Fibroblast of gingiva (primary cell): Measurements from ENCODE around the gene CCER1.
"Not testable (repeated sequence)": the region's sequence is repeated elsewhere in the genome, so short reads cannot be mapped to it uniquely, and the experiment has no call there.

ENCODE experiments used
- DNase-seq: peaks from one replicate; pipeline ENCODE4 v3.0.0-alpha.2; 2011; ENCODE audit warnings: low read depth

The CCER1 gene, protein sequence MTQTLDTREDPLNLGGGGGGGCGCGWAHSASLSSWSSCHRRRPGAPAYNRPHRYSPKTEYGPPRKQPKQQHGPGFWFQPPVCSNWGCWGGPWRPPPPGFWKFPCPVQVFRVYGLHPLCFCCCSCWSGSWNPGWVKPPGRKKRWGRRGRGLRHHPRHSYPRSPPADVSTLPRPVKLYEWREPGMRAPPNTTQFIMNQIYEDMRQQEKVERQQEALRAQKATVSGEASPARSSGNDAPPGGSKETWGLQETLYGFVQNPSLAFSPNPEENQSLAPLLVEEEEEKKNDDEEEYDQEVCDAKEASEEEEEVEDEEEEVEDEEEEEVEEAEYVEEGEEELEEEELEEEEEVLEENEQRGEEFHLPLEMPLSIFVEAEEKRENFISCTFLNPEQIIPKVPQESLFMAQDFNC

DNA sequence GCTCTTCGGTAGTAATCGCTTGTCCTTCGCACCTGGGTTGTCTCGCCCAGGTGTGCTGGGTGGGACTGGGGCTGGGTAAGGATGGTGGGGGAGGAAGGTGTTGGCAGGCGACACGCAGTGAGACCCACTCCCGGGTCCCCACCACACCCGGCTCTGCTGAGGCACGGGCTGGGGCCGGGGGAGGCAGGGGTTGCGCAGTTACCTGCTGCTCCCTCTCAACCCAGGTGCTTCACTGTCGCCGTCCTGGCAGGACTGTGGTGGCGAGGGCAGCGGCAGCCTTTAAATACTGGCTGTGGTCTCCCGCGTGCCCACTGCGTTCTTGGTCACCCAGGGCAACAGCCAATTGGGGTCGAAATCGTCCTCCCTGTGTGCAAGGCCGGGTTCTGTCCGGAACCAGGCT is at the start of gene CCER1:
Gene CCER1, minus strand, starts transcription at position 256 of the 400 bp plus-strand sequence. CDS start 434 bp downstream, outside the sequence.
- no peak for DNase-seq

DNA sequence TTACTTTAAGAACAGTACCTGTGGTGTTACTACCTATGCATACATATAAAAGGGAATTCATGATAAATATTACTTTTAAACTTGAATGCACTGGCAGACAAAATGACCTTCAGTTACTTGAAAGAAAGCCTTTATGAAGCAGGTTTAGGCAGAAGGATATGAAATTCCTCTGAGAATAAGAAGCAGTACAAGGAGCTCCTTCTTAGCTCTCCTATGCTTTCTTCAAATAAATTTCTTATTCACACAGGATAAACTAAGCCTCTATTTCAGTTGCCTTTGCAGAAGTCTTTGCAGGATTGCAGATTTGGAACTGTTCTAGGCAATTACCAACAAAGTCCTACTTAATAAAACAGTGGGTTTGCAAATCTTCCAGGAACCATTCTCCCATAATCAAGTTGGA is 48.8 kb upstream of the CCER1 start:
- DNase-seq, result no peak

DNA sequence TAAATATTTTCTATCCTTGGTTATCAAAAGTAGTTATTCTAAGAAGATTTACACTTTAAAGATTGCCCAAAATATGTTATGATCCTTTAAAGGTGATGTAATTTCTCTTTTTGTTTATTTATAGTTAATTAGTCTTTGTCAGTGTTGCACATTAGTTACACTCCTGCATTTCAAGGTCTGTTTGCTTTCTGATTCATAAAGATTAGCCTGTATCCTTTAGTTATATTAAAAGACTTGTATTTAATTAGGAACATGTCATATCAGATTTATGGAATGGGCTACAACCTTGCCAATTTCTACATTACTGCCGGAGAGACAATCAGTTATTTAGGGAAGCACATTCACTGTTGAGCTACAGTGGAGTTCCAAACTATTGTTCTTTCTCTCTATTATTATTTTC is 46.3 kb upstream of the CCER1 start:
- no peak for DNase-seq

- DNase-seq, result no peak
Measured at GRCh38 chr12:90999966-91000365, 45.0 kb upstream of the CCER1 start.

- DNase-seq, result no peak
Measured at GRCh38 chr12:90999527-90999926, 44.6 kb upstream of the CCER1 start.

- DNase-seq, result no peak
Measured at GRCh38 chr12:90995010-90995409, 40.0 kb upstream of the CCER1 start.

GRCh38 chr12:90991952-90992465 is 37.0 kb upstream of the CCER1 start:
- no peak for DNase-seq

DNA sequence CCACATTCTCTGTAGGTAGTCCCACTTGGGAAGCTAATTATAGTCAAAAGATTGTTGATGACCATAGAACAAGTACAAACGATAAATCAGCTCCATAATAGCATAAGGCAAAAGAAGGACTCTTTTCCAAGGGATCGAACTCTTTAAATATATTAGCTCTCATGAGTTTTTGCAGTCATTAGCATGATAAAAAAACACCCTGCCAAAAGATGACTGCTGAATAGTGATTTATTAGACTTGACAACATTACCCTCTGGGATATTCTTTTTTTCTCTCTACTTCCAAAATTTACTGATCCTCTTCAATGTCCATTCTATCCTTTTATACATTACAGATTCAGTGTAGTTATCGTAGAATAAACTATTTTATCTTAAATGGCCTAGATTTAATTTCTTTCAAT is 35.6 kb upstream of the CCER1 start:
- no peak for DNase-seq

GRCh38 chr12:90989686-90990111 is 34.7 kb upstream of the CCER1 start:
- DNase-seq, result no peak

- no peak for DNase-seq
Measured at GRCh38 chr12:90987520-90987919, 32.5 kb upstream of the CCER1 start.

DNA sequence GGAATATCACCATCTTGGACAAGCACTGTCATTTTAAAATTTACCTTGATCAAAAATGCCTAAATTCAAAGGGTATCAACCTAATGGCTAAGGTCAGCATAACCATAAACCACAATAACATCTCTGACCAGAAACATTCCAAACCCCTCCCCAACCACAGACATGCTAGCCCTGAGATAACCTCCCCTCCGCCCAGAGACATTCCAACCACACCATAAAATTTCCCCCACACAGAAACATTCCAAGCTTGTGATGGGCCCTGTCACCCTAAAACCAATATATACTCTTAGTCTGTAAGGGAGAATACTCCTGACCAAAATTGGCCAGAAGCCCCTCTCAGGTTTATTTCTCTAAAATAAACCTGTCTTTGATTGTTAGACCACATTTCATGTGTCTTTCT is 32.1 kb upstream of the CCER1 start:
- no peak for DNase-seq

DNA sequence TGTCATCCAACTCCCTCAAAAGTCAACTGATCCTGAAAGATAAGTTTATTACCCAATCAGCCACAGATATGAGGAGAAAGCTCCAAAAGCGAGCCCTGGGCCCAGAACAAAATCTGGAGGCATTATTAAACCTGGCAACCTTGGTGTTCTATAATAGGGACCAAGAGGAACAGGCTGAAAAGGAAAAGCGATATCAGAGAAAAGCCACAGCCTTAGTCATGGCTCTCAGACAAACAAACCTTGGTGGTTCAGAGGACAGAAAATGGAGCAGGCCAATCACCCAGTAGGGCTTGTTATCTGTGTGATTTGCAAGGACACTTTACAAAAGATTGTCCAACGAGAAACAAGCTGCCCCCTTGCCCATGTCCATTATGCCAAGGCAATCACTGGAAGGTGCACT is 30.4 kb upstream of the CCER1 start:
- not testable (repeated sequence) for DNase-seq

GRCh38 chr12:90984114-90984513 is 29.1 kb upstream of the CCER1 start:
- no peak for DNase-seq

DNA sequence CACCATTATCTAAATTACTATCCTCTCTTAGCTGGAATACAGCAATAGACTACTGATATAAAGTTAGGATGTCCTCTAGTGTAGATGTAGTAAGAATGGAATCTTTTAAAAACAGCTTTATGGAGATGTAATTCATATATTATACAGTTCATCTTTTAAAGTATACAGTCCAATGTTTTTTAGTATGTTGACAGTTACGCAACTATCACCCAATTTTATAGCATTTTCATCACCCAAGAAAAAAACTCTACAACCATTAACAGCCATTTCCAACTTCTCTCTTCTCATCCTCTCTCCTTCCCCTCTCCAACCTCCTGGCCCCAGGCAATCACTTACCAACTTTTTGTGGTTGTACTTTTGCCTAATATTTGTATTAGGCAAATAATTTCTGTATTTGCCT is 27.2 kb upstream of the CCER1 start:
- DNase-seq, result no peak

DNA sequence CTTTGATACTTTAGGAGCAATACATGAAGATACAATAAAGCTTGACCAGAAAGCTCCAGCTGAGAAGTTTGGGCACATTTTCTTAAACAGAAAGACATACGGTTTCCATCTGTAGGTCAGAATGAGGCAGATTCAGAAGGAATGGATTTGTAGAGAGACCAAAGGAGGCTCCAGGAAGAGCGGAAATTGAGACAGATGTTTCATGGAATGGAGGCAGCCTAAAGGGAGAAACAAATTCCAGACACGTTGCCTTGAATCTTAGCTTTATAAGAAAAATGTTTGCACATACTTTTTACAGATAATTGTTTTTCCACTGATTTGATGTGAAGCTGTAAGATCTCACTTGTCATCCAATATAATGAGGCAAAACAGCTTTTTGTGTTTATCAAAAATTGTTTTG is 25.0 kb upstream of the CCER1 start:
- DNase-seq, result peak; percentile 70

- no peak for DNase-seq
Measured at GRCh38 chr12:90979019-90979418, 24.0 kb upstream of the CCER1 start.

GRCh38 chr12:90978117-90978770 is 23.3 kb upstream of the CCER1 start:
- peak; percentile 83 for DNase-seq

DNA sequence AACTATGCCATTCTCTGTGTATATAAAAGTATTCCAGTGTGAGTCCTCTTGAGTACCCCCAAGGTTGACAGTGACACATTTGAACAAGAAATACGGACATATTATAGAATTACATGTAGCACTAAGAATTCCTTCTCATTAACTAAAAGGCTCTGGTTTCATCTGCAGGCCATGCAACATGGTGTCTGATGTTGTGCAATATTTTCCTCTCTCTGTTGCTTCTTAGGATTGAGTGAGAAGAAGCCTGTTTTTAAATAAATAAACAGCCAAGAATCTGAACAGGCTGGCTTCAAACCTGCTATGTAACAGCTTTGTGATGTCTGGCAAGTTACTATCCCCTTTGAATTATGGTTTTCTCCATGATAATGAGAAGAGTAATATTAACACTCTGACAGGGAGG is 22.2 kb upstream of the CCER1 start:
- DNase-seq, result peak; percentile 85

DNA sequence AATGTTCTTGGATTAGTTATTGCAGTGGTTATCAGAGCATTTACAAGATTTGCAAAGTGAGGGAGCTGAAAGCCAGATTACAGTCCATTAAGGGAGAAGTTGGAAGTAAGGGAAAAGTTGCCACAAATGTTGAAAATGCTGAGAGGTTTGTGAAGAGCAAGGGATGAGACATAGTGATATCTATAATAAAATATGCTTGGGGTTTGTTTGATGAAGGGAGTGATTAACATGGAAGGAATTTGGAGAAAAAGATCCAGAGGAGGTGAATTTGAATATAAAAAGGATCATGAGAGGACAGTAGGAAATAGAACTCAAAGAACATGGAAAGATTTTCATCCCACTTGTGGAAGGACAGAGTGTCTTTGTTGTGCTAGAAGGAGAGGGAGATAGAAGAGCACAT is 19.3 kb upstream of the CCER1 start:
- peak; percentile 21 for DNase-seq

DNA sequence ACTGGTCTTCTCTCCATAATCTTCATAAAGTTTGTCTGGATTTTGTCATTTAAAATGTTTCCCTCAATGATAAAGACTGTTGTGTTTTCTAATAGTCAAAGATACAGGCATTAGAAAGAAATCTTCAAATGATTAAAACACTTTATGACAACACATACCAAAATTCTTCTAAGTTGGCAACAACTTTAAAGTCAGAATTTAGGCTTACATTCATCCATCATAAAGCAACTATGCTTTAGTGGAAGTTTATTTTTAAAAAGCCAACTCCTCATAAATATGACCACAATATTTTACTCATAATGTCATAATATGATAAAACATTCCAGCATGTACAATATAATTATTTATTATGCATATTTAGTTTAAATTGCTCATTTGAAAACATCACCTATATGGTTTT is 17.2 kb upstream of the CCER1 start:
- DNase-seq, result no peak

DNA sequence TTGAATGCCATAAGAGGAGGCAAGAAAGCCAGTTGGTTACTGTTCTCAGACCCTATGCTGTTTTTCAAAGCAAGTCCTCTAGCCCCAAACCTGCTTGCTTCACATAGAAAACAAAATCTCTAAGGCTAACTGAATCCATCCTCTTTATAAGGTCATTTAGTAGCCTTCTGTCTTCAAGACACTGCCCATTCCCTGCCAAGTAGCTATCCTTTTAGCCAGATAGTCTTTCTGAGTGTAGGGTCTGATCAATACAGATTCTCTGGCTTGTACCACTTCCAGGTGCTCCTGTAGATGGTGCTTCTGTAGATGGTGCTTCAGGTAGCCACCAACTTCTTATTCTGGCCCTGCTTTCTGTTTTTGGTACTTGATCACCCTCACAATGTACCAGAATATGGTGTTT is 15.9 kb upstream of the CCER1 start:
- no peak for DNase-seq

DNA sequence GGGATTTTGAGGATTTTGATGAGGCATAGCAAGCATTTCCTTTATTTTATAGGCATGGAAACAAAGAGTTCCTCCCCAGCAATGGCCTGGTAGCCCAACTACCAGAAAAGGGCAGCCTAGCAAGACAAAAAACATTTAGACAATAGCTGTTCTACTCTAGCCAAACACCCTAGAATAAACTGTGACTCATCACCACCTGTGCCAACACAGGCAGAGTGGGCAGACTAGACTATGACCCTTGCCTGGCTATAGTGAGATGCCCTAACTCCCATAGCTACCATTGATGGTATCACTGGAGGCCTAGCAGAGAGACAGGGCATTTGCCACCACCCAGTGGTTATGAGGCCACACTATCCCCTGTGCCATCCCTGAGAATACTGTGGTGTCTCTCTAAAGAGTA is 15.5 kb upstream of the CCER1 start:
- no peak for DNase-seq

- no peak for DNase-seq
Measured at GRCh38 chr12:90969851-90970250, 14.9 kb upstream of the CCER1 start.
